Melanocyte of skin (primary cell): ENCODE data around the gene NPY4R2. TPM values are rescaled to one million over a fixed set of nuclear protein-coding genes. Genes with fewer than 3 reads are reported as not detected.

Experiments used
- total RNA-seq, 2 donors: library from RNA; depleted of rRNA; stranded (reverse); fragments of >200 nt; gene quantifications; 2 replicates each; pipeline ENCODE4 v1.2.3, GENCODE V29; 2012

Gene NPY4R2, protein sequence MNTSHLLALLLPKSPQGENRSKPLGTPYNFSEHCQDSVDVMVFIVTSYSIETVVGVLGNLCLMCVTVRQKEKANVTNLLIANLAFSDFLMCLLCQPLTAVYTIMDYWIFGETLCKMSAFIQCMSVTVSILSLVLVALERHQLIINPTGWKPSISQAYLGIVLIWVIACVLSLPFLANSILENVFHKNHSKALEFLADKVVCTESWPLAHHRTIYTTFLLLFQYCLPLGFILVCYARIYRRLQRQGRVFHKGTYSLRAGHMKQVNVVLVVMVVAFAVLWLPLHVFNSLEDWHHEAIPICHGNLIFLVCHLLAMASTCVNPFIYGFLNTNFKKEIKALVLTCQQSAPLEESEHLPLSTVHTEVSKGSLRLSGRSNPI
- not detected for total RNA-seq

DNA sequence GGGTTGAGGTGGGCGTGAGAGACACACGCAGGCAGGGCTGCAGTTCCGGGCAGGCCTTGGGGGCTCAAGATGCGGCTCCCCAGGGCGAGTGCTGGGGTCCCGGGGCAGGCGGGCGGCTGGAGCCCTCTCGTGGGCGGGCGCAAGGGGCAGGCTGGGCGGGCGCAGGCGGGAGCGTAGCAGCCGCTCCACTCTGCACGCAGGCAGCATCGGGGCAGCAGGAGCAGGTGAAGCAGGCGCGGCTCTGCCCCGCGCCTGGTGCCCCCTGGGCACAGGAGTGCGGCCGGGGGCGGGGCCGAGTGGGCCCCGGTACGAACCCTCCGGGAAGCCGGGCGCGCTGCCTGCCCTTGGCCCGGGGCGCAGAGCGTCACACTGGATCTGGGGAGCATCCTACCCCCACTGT, at the start of gene NPY4R2:
NPY4R2 (plus strand) TSS at position 188 of the 400 bp plus-strand sequence. CDS start 3,326 bp downstream, outside the sequence.

Other genes with a start within 250 kb of the NPY4R2 start
- under 1 TPM in 1 of 2 donors, not detected in 1; under 0.01 TPM for gene SYT15B, start 155.1 kb upstream of the NPY4R2 start, total RNA-seq
- not detected for gene FAM25C, start 81.1 kb downstream of the NPY4R2 start, total RNA-seq